HG03196 (cell line): ENCODE results near the gene REP15.
"Not testable (repeated sequence)": the region's sequence is repeated elsewhere in the genome, so short reads cannot be mapped to it uniquely, and the experiment has no call there.

Source experiments
- ATAC-seq: cut with Tn5 transposase; IDR thresholded peaks from one replicate; pipeline ENCODE4 v1.9.1; 2021; ENCODE audit not compliant: unreplicated experiment

Gene REP15

DNA sequence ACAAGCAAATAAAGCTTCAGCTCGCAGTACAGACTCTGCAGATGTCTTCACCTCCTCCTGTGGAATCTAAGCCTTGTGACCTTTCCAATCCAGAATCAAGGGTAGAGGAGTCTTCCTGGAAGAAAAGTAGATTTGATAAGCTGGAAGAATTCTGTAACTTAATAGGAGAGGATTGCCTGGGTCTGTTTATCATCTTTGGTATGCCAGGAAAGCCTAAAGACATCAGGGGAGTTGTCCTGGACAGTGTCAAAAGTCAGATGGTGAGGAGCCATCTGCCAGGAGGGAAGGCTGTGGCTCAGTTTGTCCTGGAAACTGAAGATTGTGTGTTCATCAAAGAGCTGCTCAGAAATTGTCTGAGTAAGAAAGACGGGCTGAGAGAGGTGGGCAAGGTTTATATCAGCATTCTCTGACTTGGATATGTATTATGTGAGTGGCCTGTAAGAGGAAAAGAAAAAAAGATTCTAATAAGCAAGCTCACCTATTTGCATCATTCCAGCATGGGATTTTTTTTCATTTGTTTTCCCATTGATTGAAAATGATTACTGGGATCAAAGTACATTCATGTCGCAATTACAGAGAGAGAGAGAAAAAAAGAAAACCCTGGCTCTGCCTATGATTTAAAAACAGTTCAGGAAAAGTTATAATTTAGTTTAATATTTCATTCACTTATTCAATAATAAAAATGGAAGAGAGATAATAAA lies 767 bp downstream of the REP15 start:
- ATAC-seq, result no peak

DNA sequence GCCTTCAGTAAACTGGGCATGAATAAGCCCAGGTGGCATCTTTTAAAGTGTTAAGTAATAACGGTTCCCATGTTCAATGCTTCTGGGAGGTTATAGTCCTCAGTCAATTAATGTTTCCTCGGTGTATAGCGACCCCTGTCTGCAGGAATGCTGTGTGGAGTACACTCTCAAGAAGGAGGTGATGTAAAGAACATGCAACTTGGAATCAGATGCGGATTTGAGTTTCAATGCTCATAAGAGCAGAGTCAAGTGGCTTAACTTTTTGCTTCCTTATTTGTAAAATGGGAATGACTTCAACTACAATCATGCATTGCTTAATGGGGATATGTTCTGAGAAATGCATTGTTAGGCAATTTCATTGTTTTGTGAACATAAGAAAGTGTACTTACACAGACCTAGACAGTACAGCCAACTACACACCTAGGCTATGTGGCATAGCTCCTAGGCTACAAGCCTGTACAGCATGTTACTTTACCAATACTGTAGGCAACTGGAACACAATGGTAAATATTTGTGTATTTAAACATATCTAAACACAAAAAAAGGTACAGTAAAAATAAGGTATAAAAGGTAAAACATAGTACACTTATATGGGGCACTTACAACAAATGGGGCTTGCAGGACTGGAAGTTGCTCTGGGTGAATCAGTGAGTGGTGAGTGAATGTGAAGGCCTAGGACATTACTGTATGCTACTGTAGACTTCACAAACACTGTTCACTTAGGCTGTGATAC lies 7.6 kb downstream of the REP15 start:
- ATAC-seq, result peak; percentile 71

DNA sequence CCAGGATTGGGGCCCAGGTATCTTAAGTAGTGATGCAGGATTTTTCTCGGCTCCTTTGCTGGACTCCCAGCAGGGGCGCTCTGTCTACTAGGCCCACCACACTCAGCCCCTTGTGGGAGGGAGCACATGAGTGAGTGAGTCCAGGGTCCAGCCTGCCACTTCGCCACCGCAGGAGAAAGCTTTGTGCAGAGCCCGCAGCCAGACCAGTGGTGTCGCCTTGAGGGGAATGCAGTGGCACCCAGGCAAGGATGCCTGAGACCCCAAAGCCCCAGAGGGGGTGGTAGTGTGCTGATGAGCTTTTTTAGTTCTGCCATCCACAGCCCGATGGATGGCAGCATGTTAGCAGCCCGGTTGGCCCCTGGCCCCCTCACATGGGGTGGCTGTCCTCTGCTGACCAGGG lies 9.0 kb downstream of the REP15 start:
- ATAC-seq, result no peak

DNA sequence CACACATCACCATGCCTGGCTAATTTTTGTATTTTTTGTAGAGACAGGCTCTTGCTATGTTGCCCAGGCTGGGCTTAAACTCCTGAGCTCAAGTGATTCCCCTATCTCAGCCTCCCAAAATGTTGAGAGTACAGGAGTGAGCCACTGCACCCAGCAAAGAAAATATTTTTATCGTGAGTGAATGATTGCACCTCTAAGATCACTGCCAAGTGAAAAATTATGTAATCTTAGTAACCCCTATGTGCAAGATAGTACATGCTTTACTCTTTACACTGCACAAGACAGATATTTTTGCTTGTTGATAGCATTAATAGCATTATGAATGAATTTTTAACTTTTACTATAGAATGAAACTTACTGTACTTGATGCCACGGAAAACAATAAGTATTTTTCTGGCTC lies 11.0 kb downstream of the REP15 start:
- no peak for ATAC-seq

DNA sequence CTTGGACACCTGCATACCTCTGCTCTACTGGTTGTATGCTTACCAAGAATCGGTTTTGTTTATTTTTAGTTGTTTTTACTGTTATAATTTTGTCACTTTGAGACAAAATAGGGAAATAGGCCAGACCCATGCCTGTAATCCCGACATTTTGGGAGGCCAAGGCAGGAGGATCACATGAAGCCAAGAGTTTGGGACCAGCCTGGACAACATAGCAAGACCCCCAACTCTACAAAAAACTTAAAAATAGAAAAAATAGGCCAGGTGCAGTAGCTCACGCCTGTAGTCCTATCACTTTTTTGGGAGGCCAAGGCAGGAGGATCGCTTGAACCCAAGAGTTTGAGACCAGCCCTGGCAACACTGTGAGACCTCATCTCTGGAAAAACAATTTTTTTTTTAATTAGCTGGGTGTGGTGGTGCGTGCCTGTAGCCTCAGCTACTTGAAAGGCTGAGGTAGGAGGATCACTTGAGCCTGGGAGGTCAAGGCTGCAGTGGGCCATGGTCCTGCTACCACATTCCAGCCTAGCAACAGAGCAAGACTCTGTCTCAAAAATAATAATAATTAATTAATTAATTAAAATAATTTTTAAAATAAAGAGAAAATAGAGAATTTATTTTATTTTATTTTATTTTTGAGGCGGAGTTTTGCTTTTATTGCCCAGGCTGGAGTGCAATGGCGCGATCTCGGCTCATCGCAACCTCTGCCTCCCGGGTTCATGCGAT lies 13.1 kb downstream of the REP15 start:
- ATAC-seq, result no peak

DNA sequence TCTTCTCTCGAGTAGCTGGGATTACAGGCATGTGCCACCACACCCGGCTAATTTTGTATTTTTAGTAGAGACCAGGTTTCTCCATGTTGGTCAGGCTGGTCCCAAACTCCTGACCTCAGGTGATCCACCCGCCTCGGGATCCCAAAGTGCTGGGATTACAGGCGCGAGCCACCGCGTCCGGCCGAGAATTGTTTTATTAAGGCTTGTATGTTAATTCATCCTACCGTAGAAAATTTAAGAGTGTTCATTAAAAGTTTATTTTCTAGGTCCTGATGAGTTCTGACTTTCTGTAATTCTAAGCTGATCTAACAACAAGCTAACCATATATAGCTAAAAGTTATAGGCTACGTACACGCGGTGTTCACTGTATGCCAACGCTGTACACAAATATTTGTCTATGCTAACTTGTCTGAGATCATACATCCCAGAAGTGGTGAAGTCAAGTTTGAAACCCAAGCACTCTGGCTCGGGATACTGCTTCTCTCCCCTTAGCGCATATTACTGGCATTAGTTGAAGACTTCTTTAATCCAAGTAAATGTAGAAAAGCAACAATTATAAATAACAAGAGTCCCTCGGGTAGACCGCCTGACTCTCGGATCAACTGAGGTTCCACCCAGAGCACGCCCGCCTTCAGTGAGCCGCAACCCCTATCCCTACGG lies 13.8 kb downstream of the REP15 start:
- peak; percentile 31 for ATAC-seq

DNA sequence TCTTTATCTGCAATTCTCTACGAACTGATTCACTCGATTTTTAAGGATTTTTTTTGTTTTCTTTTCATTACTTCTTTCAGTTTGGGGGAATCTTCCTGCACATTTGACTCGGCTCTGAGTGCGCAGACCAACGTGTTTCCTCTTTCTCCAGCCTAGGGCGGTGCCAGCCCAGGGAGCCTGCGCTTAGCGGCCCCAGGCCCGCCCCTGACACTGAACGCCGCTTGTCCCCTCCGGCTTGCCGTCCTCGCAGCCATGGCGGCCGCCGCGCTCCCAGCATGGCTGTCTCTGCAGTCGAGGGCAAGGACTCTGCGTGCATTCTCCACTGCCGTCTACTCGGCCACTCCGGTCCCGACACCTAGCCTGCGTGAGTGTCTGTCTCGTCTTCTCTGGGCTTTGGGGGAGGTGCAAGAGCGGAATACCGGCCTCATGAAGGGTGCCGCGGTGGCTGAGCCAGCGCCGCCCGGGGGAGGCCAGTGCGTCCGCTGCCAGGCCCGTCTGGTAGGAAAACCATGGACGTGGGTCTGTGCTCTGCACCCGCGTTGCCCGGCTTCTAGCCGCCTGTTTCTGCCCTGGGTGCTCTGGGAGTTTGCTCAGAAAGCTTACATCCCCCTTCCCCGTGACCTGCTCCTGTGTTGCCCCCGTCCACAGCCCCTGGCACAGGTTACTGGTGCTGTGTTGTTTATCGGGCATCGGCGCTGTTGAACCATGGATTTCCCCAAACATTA lies 14.5 kb downstream of the REP15 start, which contains the start of gene MRPS35:
MRPS35 (plus strand) TSS at position 241 of the 725 bp plus-strand sequence; CDS start at position 253, 12 bp downstream.
- ATAC-seq, result peak; percentile 96

DNA sequence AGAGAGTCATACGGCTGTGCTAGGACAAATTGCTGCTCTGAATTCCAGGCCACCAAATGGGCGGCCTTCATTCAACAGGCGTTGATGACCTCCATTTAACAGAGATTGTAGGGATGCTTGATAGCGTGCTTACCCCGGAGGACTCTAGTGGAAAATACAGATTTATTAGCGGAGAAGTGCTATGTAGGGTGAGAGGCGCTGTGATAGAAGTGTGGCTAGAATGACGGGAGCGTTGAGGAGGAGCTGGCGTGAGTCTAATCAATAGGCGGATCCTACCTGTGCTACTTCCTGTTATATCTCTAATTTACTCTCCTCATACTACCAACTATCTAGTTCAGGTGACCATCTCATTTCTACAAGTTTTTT lies 15.1 kb downstream of the REP15 start:
- no peak for ATAC-seq

DNA sequence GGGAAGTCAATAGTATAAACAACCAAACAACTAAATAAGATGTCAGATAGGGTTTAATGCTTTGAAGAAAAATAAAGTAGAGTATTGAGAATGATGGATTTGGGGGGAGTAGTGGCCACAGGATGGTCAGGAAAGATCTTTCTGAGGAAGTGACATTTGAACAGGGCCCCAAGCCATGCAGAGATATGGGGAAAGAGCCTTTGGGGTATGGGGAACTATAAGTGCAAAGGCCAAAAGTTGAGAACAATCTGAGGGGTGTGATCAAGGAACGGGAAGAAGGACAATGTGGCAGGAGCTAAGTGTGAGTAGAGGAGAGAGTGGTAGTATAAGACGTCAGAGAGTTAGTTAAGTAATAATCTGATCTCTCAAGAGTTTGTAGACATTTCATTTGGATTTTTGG lies 15.7 kb downstream of the REP15 start:
- ATAC-seq, result no peak

DNA sequence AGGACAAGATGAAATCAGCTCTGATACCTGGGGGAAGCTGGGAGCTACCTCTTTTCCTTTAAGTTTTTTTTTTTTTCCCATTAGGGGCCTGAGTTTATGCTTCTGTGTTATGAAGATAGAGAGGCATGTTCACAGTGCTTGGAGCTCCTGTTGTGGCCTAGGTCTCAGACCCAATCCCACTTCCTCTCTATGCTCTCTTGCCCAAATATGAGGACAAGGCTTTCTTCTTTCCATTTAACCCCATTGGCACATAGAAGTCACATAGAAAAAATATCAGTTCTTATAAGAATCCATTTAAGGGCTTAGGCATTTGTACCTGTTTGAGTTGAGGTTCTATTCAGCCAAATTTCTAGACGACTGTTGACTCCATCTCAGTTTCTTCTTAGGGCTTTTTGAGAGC lies 27.0 kb downstream of the REP15 start:
- ATAC-seq, result no peak

DNA sequence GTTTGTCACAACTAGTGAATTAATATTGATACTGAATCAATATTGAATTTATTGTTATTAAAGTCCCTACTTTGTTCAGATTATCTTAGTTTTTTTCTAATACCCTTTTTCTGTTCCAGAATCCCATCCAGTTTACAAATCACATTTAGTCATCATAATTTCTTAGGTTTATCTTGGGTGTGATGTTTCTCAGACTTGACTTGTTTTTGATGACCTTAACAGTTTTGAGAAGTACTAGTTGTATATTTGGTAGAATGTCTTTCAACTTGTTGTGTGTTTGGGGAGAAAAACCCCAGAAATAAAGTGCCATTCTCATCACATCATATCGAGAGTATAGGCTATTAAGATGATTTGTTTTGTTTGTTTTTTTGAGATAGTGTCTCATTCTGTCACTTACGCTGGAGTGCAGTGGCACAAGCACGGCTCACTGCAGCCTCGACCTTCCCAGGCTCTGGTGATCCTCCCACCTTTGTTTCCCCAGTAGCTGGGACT lies 33.9 kb downstream of the REP15 start:
- no peak for ATAC-seq

DNA sequence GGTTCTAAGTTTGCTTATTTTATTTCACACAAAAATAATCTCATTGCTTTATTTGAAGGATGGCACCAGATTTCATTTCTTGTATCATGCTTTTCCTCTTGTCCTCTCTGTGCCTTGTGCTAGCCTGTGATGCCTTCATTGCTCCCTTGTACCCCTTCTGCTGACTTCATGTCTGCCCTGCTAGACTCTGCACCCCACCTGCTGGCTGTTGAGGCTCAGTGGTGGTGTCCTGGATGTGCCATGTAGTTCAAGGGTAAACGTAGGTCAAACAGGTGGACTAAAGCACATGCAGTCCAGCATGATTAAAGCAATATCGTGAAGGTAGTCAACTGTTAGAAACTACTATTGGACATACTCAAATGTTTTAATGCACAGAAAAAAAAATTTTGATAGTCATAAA lies 36.0 kb downstream of the REP15 start:
- ATAC-seq, result no peak

DNA sequence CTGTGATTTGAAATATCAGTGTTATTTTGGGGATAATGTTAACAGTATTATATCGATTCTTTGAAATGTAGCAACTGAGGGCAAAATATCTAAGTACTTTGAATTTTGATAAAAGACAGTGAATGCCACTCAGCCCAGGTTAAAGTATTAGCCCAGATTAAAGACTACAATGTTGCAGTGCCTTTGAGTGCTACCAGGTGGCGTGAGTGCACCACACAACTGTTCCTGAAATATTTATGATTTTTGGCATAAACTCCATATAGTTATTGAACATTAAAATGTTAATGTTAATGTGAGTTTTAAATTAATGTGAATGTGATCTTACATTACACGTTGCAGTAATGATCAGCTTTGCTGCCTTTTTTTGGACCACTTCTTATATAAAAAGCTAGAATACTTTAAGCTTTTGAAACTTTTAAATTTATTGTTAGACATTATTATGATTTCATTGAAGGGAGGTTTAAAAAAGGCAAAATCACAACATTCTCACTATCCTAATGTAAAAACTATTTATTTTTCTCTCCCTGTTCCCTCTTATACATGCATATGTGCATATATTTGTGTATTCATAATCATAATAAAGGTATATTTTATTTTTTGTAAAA lies 36.9 kb downstream of the REP15 start:
- ATAC-seq, result peak; percentile 67

DNA sequence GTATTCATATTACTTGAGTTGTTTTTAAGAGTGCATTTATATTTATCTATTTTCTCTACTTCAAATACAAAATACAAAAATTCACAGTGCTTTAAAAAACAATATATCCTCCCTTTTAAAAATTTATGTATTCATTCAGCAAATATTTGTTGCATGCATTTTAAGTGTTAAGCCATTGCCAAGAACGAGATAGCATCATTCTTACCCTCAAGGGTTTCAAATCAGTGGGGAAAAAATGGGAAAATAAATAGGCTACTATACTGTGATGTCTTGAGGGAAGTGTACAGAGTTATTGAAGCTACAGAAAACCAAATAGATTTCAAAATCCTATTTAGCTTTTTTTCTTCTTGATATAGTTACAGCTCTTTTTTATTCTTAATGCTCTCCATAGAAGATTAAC lies 37.5 kb downstream of the REP15 start:
- no peak for ATAC-seq

DNA sequence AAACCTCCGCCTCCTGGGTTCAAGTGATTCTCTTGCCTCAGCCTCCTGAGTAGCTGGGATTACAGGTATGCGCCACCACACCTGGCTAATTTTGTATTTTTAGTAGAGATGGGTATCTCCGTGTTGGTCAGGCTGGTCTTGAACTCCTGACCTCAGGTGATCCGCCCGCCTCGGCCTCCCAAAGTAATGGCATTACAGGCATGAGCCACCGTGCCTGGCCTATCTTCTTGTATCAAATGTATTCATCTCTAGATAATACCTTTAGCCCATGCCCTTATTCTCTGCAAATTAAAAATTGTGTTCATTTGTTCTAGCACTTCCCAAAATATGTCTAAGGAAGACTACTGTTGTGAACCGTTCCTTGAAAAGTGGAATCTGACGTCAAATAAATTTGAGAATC lies 38.1 kb downstream of the REP15 start:
- not testable (repeated sequence) for ATAC-seq

DNA sequence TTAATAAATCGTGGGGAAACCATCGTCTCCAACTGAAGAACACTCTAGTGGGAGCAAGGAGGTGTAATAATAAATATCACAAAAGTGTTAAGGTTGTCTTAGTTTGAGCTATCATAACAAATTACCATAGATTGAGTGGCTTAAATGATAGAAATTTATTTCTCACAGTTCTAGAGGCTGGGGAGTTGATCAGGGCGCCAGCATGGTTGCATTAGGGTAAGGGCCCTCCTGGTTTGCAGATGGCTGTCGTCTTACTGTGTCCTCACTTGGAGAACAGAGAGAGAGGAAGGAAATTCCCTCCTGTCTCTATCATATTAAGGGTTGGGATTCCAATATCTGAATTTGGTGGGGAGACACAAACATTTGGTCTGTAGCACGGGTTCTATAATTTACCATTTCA lies 47.4 kb downstream of the REP15 start:
- ATAC-seq, result no peak

DNA sequence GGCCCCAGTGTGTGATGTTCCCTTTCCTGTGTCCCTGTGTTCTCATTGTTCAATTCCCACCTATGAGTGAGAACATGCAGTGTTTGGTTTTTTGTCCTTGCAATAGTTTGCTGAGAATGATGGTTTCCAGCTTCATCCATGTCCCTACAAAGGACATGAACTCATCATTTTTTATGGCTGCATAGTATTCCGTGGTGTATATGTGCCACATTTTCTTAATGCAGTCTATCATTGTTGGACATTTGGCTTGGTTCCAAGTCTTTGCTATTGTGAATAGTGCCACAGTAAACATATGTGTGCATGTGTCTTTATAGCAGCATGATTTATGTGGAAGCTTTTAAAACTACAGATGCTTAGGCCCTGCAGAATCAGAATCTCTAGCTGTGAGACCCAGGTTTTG lies 49.5 kb downstream of the REP15 start:
- not testable (repeated sequence) for ATAC-seq
